Measurements from ENCODE around the gene AJM1.

DNA sequence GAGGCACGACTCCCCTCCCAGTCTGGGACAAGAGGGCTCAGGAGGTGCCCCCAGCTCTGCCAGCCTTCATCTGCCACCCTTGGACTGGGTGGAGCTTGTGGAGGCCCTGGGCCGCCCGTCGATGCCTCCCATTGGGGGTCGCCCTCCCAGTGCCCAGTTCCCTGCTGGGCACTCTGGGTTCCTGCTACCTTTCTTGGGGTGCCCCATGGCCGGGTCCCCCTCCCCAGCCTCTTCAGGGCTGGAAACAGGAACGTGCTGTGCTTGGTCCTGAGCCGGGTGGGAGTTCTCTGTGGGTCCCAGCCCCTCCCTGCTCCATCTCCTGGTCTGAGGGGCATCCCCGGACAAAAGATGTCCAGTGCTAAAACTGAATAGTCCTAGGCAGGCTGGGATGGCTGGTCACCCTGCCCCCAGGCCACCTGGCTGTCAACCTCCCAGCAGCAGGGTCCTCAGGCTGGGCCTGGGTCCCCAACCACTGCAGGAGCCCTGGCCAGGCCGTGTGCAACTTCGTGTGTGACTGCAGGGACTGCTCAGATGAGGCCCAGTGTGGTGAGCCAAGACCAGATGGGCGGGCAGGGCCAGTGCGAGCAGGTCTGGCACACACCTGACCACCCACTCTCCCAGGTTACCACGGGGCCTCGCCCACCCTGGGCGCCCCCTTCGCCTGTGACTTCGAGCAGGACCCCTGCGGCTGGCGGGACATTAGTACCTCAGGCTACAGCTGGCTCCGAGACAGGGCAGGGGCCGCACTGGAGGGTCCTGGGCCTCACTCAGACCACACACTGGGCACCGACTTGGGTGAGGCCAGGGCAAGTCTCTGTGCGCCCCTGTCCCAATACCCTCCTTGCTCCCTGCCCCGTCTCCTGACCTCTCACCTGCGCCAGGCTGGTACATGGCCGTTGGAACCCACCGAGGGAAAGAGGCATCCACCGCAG is 10.7 kb downstream of the AJM1 start:
- TF ChIP-seq, protein P1, sequence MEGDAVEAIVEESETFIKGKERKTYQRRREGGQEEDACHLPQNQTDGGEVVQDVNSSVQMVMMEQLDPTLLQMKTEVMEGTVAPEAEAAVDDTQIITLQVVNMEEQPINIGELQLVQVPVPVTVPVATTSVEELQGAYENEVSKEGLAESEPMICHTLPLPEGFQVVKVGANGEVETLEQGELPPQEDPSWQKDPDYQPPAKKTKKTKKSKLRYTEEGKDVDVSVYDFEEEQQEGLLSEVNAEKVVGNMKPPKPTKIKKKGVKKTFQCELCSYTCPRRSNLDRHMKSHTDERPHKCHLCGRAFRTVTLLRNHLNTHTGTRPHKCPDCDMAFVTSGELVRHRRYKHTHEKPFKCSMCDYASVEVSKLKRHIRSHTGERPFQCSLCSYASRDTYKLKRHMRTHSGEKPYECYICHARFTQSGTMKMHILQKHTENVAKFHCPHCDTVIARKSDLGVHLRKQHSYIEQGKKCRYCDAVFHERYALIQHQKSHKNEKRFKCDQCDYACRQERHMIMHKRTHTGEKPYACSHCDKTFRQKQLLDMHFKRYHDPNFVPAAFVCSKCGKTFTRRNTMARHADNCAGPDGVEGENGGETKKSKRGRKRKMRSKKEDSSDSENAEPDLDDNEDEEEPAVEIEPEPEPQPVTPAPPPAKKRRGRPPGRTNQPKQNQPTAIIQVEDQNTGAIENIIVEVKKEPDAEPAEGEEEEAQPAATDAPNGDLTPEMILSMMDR (IDR thresholded peaks at IDR 0.05; ENCODE audit: insufficient read depth, low read depth, low read length): no peak
- TF ChIP-seq EZH2 (IDR thresholded peaks at IDR 0.05; ENCODE audit: insufficient read depth, low read length): no peak

All from astrocyte (in vitro differentiated cells and primary cell).